Lung (tissue), 12 donors: ENCODE data around the gene AKR1C8. TPM values are rescaled to one million over a fixed set of nuclear protein-coding genes. Genes with fewer than 3 reads are reported as not detected.

ENCODE experiments used
- ATAC-seq: fragments of 200-7000 bp; cut with Tn5 transposase; one replicate; pipeline ENCODE4 v1.9.1; 2020; ENCODE audit warnings: moderate number of reproducible peaks; ENCODE audit not compliant: insufficient read depth, low FRiP score
- DNase-seq, 3 donors: peaks; one replicate each; pipeline ENCODE4 v3.0.0-alpha.2; 2013 to 2017
- H3K27ac ChIP-seq, 2 donors: one replicate each; pipeline ENCODE4 v1.5.1; 2013; ENCODE audit warnings: mild to moderate bottlenecking in 2 of 2, moderate library complexity in 2 of 2, control low read depth in 1 of 2, inconsistent platforms in 1 of 2, low read depth in 1 of 2, low read length in 1 of 2
- H3K27me3 ChIP-seq, 3 donors: one replicate each; pipeline ENCODE4 v1.5.1; 2013; ENCODE audit warnings: low read length in 2 of 3; ENCODE audit not compliant: control insufficient read depth in 3 of 3, insufficient read depth in 3 of 3
- H3K36me3 ChIP-seq, 4 donors: one replicate each; pipeline ENCODE4 v1.5.1; 2013; ENCODE audit warnings: low read length in 4 of 4, mild to moderate bottlenecking in 1 of 4, moderate library complexity in 1 of 4; ENCODE audit not compliant: control insufficient read depth in 4 of 4, insufficient read depth in 4 of 4
- H3K4me1 ChIP-seq, 5 donors: one replicate each; pipeline ENCODE4 v1.5.1; 2013; ENCODE audit warnings: low read length in 5 of 5, mild to moderate bottlenecking in 2 of 5, moderate library complexity in 1 of 5; ENCODE audit not compliant: control insufficient read depth in 5 of 5, insufficient read depth in 5 of 5
- H3K4me3 ChIP-seq: one replicate; pipeline ENCODE4 v1.5.1; 2013; ENCODE audit warnings: mild to moderate bottlenecking, control low read depth, moderate library complexity
- H3K9ac ChIP-seq, 2 donors: one replicate each; pipeline ENCODE4 v1.5.1; 2013; ENCODE audit warnings: low read length in 2 of 2, control low read depth in 1 of 2; ENCODE audit not compliant: insufficient read depth in 1 of 2
- H3K9me3 ChIP-seq, 4 donors: one replicate each; pipeline ENCODE4 v1.5.1; 2013; ENCODE audit warnings: low read length in 3 of 4, mild to moderate bottlenecking in 1 of 4, moderate library complexity in 1 of 4; ENCODE audit not compliant: control insufficient read depth in 4 of 4, insufficient read depth in 3 of 4
- WGBS, 2 donors: extraction: QIAGEN DNeasy Blood & Tissue Kit; methylation state at CpG; one replicate each; pipeline ENCODE4 v1.1.7; 2013; 5-methylcytosine and 5-hydroxymethylcytosine counted together
- polyA plus RNA-seq, 2 donors: library from polyadenylated mRNA; stranded (reverse); fragments of 200-250 nt; gene quantifications; one replicate each; pipeline ENCODE4 v1.2.1, GENCODE V29; 2013
- total RNA-seq, 2 donors: library from RNA; depleted of rRNA in 1 of 2; stranded (reverse); fragments of >200 nt in 1 of 2; gene quantifications; one replicate each; pipeline ENCODE4 v1.2.1, GENCODE V29; 2014 to 2021
- TF ChIP-seq, protein P1 (sequence below): IDR thresholded peaks from 2 replicates; pipeline ENCODE4 v1.5.1; 2012; ENCODE audit warnings: mild to moderate bottlenecking; ENCODE audit errors: control extremely low read depth, extremely low read depth
- donor health status: control.
- donor health status: control.
- donor health status: Bipolar disorder and iron deficiency.
- donor health status: healthy.
- donor health status: DM: yes; HTN: yes; CAD: no.

The AKR1C8 gene
- total and polyA plus RNA-seq, 4 donors = 0.03 to 0.46 (median 0.18) TPM; not detected in 1

- H3K9me3 ChIP-seq = peaks cover 3 to 15% (median 12%) of the 10 kb centered on the region in 4 donors
- H3K4me3 ChIP-seq = no peak overlapping the region
- H3K27ac ChIP-seq = no peak overlapping the region
- ATAC-seq (no peak), DNase-seq (no peak)
- no peaks in the 10 kb centered on the region for H3K4me1 ChIP-seq
- peaks cover 0 to 2% (median 0%) of the 10 kb centered on the region in 4 donors for H3K36me3 ChIP-seq
- TF ChIP-seq, protein P1, sequence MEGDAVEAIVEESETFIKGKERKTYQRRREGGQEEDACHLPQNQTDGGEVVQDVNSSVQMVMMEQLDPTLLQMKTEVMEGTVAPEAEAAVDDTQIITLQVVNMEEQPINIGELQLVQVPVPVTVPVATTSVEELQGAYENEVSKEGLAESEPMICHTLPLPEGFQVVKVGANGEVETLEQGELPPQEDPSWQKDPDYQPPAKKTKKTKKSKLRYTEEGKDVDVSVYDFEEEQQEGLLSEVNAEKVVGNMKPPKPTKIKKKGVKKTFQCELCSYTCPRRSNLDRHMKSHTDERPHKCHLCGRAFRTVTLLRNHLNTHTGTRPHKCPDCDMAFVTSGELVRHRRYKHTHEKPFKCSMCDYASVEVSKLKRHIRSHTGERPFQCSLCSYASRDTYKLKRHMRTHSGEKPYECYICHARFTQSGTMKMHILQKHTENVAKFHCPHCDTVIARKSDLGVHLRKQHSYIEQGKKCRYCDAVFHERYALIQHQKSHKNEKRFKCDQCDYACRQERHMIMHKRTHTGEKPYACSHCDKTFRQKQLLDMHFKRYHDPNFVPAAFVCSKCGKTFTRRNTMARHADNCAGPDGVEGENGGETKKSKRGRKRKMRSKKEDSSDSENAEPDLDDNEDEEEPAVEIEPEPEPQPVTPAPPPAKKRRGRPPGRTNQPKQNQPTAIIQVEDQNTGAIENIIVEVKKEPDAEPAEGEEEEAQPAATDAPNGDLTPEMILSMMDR = no peak
- H3K9ac ChIP-seq = no peak overlapping the region
- H3K27me3 ChIP-seq = no peaks in the 10 kb centered on the region
- WGBS, 2 donors = 8 to 16% methylated on average over 1 of the region's 1 CpG
Observed at GRCh38 chr10:5165738-5166137, 19.2 kb downstream of the AKR1C8 start.

- Histone ChIP-seq H3K9ac (no peak overlapping the region), H3K36me3 (no peaks in the 10 kb centered on the region), H3K4me1 (no peaks in the 10 kb centered on the region), H3K27me3 (no peaks in the 10 kb centered on the region), H3K4me3 (no peak overlapping the region), H3K27ac (no peak overlapping the region), H3K9me3 (peaks cover 3 to 17% (median 12%) of the 10 kb centered on the region in 4 donors)
- DNase-seq (no peak), ATAC-seq (no peak)
- TF ChIP-seq, protein P1 = no peak
- 67 to 71% methylated on average over 2 of the region's 2 CpGs for WGBS, 2 donors
Observed at GRCh38 chr10:5163487-5163886, 21.5 kb downstream of the AKR1C8 start.

DNA sequence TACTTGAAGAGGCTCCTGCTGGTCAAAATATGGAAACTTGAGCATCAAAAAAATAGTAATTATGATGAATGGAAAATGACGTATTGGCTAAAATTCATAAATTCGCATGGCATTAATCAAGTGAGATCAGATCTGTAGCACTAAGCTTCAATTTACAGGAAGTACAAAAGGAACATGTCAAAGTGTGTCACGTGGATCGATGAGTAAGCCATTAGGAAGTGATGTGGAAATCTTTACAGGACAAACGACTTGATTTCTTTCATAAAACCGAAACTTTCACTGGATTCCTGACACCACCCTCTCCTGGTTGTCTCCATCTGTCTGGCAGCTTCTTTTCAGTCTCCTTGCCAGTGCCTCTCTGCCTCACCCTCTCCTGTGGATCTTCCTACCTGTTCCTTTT lies 25.8 kb downstream of the AKR1C8 start:
- 63 to 73% methylated on average over 6 of the region's 6 CpGs for WGBS, 2 donors
- no peaks in the 10 kb centered on the region for H3K4me1 ChIP-seq
- no peaks in the 10 kb centered on the region for H3K27me3 ChIP-seq
- H3K9me3 ChIP-seq = peaks cover 0 to 17% (median under 1%) of the 10 kb centered on the region in 4 donors
- no peak overlapping the region for H3K4me3 ChIP-seq
- no peak overlapping the region for H3K27ac ChIP-seq
- DNase-seq (no peak), ATAC-seq (no peak)
- no peak overlapping the region for H3K9ac ChIP-seq
- H3K36me3 ChIP-seq = no peaks in the 10 kb centered on the region
- TF ChIP-seq, protein P1 = no peak

- no peaks in the 10 kb centered on the region for H3K36me3 ChIP-seq
- H3K4me1 ChIP-seq = no peaks in the 10 kb centered on the region
- no peak overlapping the region for H3K27ac ChIP-seq
- no peak overlapping the region for H3K4me3 ChIP-seq
- ATAC-seq (no peak), DNase-seq (no peak)
- peaks cover 0 to 10% (median under 1%) of the 10 kb centered on the region in 4 donors for H3K9me3 ChIP-seq
- TF ChIP-seq, protein P1 = no peak
- H3K27me3 ChIP-seq = no peaks in the 10 kb centered on the region
- no peak overlapping the region for H3K9ac ChIP-seq
- 81 to 90% methylated on average over 10 of the region's 10 CpGs for WGBS, 2 donors
Observed at GRCh38 chr10:5157501-5157900, 27.4 kb downstream of the AKR1C8 start.
